ENCODE results near the gene KRT12. TPM values are rescaled to one million over a fixed set of nuclear protein-coding genes. Genes with fewer than 3 reads are reported as not detected.
"Not testable (repeated sequence)": the region's sequence is repeated elsewhere in the genome, so short reads cannot be mapped to it uniquely, and the experiment has no call there.

KRT12 gene
- total RNA-seq, 1 donor from 2014 or later = not detected

GRCh38 chr17:40873801-40874200, 6.8 kb upstream of the KRT12 start:
- Mint-ChIP-seq H3K9me3 (no peaks in the 10 kb centered on the region), H3K4me3 (no peak overlapping the region), H3K27ac (no peak overlapping the region)

GRCh38 chr17:40873255-40873654, 6.2 kb upstream of the KRT12 start:
- H3K4me3 Mint-ChIP-seq = no peak overlapping the region
- H3K4me1 Mint-ChIP-seq (ENCODE audit: low read depth) = no peaks in the 10 kb centered on the region
- no peaks in the 10 kb centered on the region for H3K36me3 Mint-ChIP-seq (ENCODE audit: low read depth)
- peaks cover 13% of the 10 kb centered on the region for H3K27me3 Mint-ChIP-seq (ENCODE audit: insufficient read depth)
- H3K27ac Mint-ChIP-seq = no peak overlapping the region
- DNase-seq (ENCODE audit: low spot score) = no peak
- no peaks in the 10 kb centered on the region for H3K9me3 Mint-ChIP-seq
- intact Hi-C loops (cut with micrococcal nuclease) = no loop called here

More at GRCh38 chr17:40873801-40874200, 6.8 kb upstream of the KRT12 start:
- no peak for DNase-seq (ENCODE audit: low spot score)
- H3K27me3 Mint-ChIP-seq (ENCODE audit: insufficient read depth) = peaks cover 13% of the 10 kb centered on the region
- no peaks in the 10 kb centered on the region for H3K4me1 Mint-ChIP-seq (ENCODE audit: low read depth)
- intact Hi-C loops (cut with micrococcal nuclease) = no loop called here
- H3K36me3 Mint-ChIP-seq (ENCODE audit: low read depth) = no peaks in the 10 kb centered on the region

- no peak overlapping the region for H3K4me3 Mint-ChIP-seq
- H3K36me3 Mint-ChIP-seq (ENCODE audit: low read depth) = no peaks in the 10 kb centered on the region
- intact Hi-C loops (cut with micrococcal nuclease) = no loop called here
- no peak overlapping the region for H3K27ac Mint-ChIP-seq
- peaks cover 18% of the 10 kb centered on the region for H3K27me3 Mint-ChIP-seq (ENCODE audit: insufficient read depth)
- DNase-seq (ENCODE audit: low spot score) = no peak
- no peaks in the 10 kb centered on the region for H3K4me1 Mint-ChIP-seq (ENCODE audit: low read depth)
- no peaks in the 10 kb centered on the region for H3K9me3 Mint-ChIP-seq
These were observed 5.4 kb upstream of the KRT12 start for GRCh38 chr17:40872416-40872815.

GRCh38 chr17:40871316-40871715, 4.3 kb upstream of the KRT12 start:
- H3K27me3 Mint-ChIP-seq (ENCODE audit: insufficient read depth) = peaks cover 23% of the 10 kb centered on the region
- no peaks in the 10 kb centered on the region for H3K36me3 Mint-ChIP-seq (ENCODE audit: low read depth)
- intact Hi-C loops (cut with micrococcal nuclease) = no loop called here
- no peak for DNase-seq (ENCODE audit: low spot score)
- no peaks in the 10 kb centered on the region for H3K4me1 Mint-ChIP-seq (ENCODE audit: low read depth)
- no peak overlapping the region for H3K4me3 Mint-ChIP-seq
- H3K27ac Mint-ChIP-seq = no peak overlapping the region
- no peaks in the 10 kb centered on the region for H3K9me3 Mint-ChIP-seq

GRCh38 chr17:40870136-40870535, 3.1 kb upstream of the KRT12 start:
- no peaks in the 10 kb centered on the region for H3K36me3 Mint-ChIP-seq (ENCODE audit: low read depth)
- H3K9me3 Mint-ChIP-seq = no peaks in the 10 kb centered on the region
- no peak overlapping the region for H3K4me3 Mint-ChIP-seq
- H3K27me3 Mint-ChIP-seq (ENCODE audit: insufficient read depth) = peaks cover 21% of the 10 kb centered on the region
- DNase-seq (ENCODE audit: low spot score) = no peak
- H3K4me1 Mint-ChIP-seq (ENCODE audit: low read depth) = no peaks in the 10 kb centered on the region
- no peak overlapping the region for H3K27ac Mint-ChIP-seq
- intact Hi-C loops (cut with micrococcal nuclease) = no loop called here

GRCh38 chr17:40864661-40865390, 2.2 kb downstream of the KRT12 start:
- H3K27ac Mint-ChIP-seq = no peak overlapping the region
- no peak overlapping the region for H3K4me3 Mint-ChIP-seq
- H3K27me3 Mint-ChIP-seq (ENCODE audit: insufficient read depth) = peaks cover 18% of the 10 kb centered on the region
- intact Hi-C loops (cut with micrococcal nuclease) = no loop called here
- no peaks in the 10 kb centered on the region for H3K9me3 Mint-ChIP-seq
- no peaks in the 10 kb centered on the region for H3K36me3 Mint-ChIP-seq (ENCODE audit: low read depth)
- DNase-seq (ENCODE audit: low spot score) = no peak
- no peaks in the 10 kb centered on the region for H3K4me1 Mint-ChIP-seq (ENCODE audit: low read depth)

GRCh38 chr17:40862985-40863733, 3.9 kb downstream of the KRT12 start:
- Mint-ChIP-seq H3K27me3 (ENCODE audit: insufficient read depth) (peaks cover 18% of the 10 kb centered on the region), H3K4me1 (ENCODE audit: low read depth) (no peaks in the 10 kb centered on the region), H3K36me3 (ENCODE audit: low read depth) (no peaks in the 10 kb centered on the region), H3K27ac (no peak overlapping the region), H3K4me3 (no peak overlapping the region), H3K9me3 (no peaks in the 10 kb centered on the region)
- no peak for DNase-seq (ENCODE audit: low spot score)
- intact Hi-C loops (cut with micrococcal nuclease) = no loop called here

GRCh38 chr17:40859536-40859935, 7.5 kb downstream of the KRT12 start:
- H3K36me3 Mint-ChIP-seq (ENCODE audit: low read depth) = no peaks in the 10 kb centered on the region
- H3K27me3 Mint-ChIP-seq (ENCODE audit: insufficient read depth) = peaks cover 10% of the 10 kb centered on the region

GRCh38 chr17:40858667-40859066, 8.4 kb downstream of the KRT12 start:
- not testable (repeated sequence) for DNase-seq (ENCODE audit: low spot score); H3K27ac Mint-ChIP-seq; H3K4me3 Mint-ChIP-seq; H3K36me3 Mint-ChIP-seq (ENCODE audit: low read depth); H3K9me3 Mint-ChIP-seq; H3K4me1 Mint-ChIP-seq (ENCODE audit: low read depth)
- intact Hi-C loops (cut with micrococcal nuclease) = loop anchor here (5.0 kb wide), 1 partner anchor 789 kb away; no protein-coding TSS in a partner anchor
- peaks cover 11% of the 10 kb centered on the region for H3K27me3 Mint-ChIP-seq (ENCODE audit: insufficient read depth)

More at GRCh38 chr17:40859536-40859935, 7.5 kb downstream of the KRT12 start:
- no peak overlapping the region for H3K27ac Mint-ChIP-seq
- no peaks in the 10 kb centered on the region for H3K4me1 Mint-ChIP-seq (ENCODE audit: low read depth)
- no peak for DNase-seq (ENCODE audit: low spot score)
- intact Hi-C loops (cut with micrococcal nuclease) = loop anchor here (5.0 kb wide), 1 partner anchor 788 kb away; no protein-coding TSS in a partner anchor
- H3K4me3 Mint-ChIP-seq = no peak overlapping the region
- H3K9me3 Mint-ChIP-seq = no peaks in the 10 kb centered on the region

GRCh38 chr17:40857535-40857934, 9.5 kb downstream of the KRT12 start:
- no peak overlapping the region for H3K4me3 Mint-ChIP-seq
- peaks cover 20% of the 10 kb centered on the region for H3K27me3 Mint-ChIP-seq (ENCODE audit: insufficient read depth)
- no peaks in the 10 kb centered on the region for H3K36me3 Mint-ChIP-seq (ENCODE audit: low read depth)
- H3K4me1 Mint-ChIP-seq (ENCODE audit: low read depth) = no peaks in the 10 kb centered on the region
- DNase-seq (ENCODE audit: low spot score) = no peak
- H3K27ac Mint-ChIP-seq = no peak overlapping the region
- H3K9me3 Mint-ChIP-seq = no peaks in the 10 kb centered on the region
- intact Hi-C loops (cut with micrococcal nuclease) = loop anchor here (1.0 to 5.0 kb wide), 3 partner anchors 691 to 805 kb away; no protein-coding TSS in a partner anchor

GRCh38 chr17:40854175-40854814, 12.7 kb downstream of the KRT12 start:
- intact Hi-C loops (cut with micrococcal nuclease) = no loop called here
- H3K27ac Mint-ChIP-seq = no peak overlapping the region
- peaks cover 20% of the 10 kb centered on the region for H3K27me3 Mint-ChIP-seq (ENCODE audit: insufficient read depth)
- H3K4me3 Mint-ChIP-seq = no peak overlapping the region
- no peaks in the 10 kb centered on the region for H3K36me3 Mint-ChIP-seq (ENCODE audit: low read depth)
- no peak for DNase-seq (ENCODE audit: low spot score)
- no peaks in the 10 kb centered on the region for H3K9me3 Mint-ChIP-seq
- H3K4me1 Mint-ChIP-seq (ENCODE audit: low read depth) = no peaks in the 10 kb centered on the region

GRCh38 chr17:40852364-40852763, 14.7 kb downstream of the KRT12 start:
- Mint-ChIP-seq H3K4me1 (ENCODE audit: low read depth) (no peaks in the 10 kb centered on the region), H3K27ac (no peak overlapping the region), H3K27me3 (ENCODE audit: insufficient read depth) (peaks cover 31% of the 10 kb centered on the region), H3K9me3 (no peaks in the 10 kb centered on the region), H3K36me3 (ENCODE audit: low read depth) (no peaks in the 10 kb centered on the region), H3K4me3 (no peak overlapping the region)
- intact Hi-C loops (cut with micrococcal nuclease) = no loop called here
- no peak for DNase-seq (ENCODE audit: low spot score)
